Left ventricle myocardium inferior (tissue), 1 donor: Measurements from ENCODE around the gene CATSPERE. TPM values are rescaled to one million over a fixed set of nuclear protein-coding genes. Genes with fewer than 3 reads are reported as not detected.

Experiments used
- DNase-seq: peaks from one replicate; pipeline ENCODE4 v3.0.0-alpha.2; 2020
- H3K27ac ChIP-seq: fragments of 200-600 bp; replicated peaks from 2 replicates; pipeline ENCODE4 v1.8.0; 2021
- H3K27me3 ChIP-seq: fragments of 200-600 bp; 2 replicates; pipeline ENCODE4 v1.8.0; 2021; ENCODE audit warnings: low read depth
- H3K36me3 ChIP-seq: fragments of 200-600 bp; 2 replicates; pipeline ENCODE4 v1.8.0; 2021
- H3K4me1 ChIP-seq: fragments of 200-600 bp; 2 replicates; pipeline ENCODE4 v1.8.0; 2021
- H3K4me3 ChIP-seq: fragments of 200-600 bp; 2 replicates; pipeline ENCODE4 v1.8.0; 2021; ENCODE audit warnings: mild to moderate bottlenecking, moderate library complexity
- H3K9me3 ChIP-seq: fragments of 200-600 bp; replicated peaks from 2 replicates; pipeline ENCODE4 v1.8.0; 2021
- CTCF ChIP-seq: fragments of 200-600 bp; IDR thresholded peaks from 2 replicates; pipeline ENCODE4 v1.8.0; 2021; ENCODE audit warnings: antibody characterized with exemption, mild to moderate bottlenecking, borderline replicate concordance
- intact Hi-C: fragments of 100-400 bp; cut with micrococcal nuclease; formaldehyde crosslinking; loops from one replicate; pipeline ENCODE4 v1.11.0; 2022
- total RNA-seq: library from RNA; stranded (reverse); fragmentation: NEBNext Ultra II Directional; extraction: Animal tissue kit (Norgen Biotek cat#: 25700); gene quantifications from one replicate; pipeline ENCODE4 v1.2.1, GENCODE V29; 2021
- donor health status: DM: no; HTN: yes; CAD: no; lungs with severe emphysema.

Gene CATSPERE
- total RNA-seq, 1 donor from 2014 or later, result 0.58 TPM

GRCh38 chr1:244636488-244637259 lies 175.6 kb downstream of the CATSPERE start:
- H3K36me3 ChIP-seq, result no peaks in the 10 kb centered on the region
- DNase-seq, result no peak
- H3K9me3 ChIP-seq, result no peaks in the 10 kb centered on the region
- intact Hi-C loops, result no loop called here
- no peaks in the 10 kb centered on the region for H3K27me3 ChIP-seq
- H3K27ac ChIP-seq, result no peak overlapping the region
- no peak overlapping the region for H3K4me3 ChIP-seq
- H3K4me1 ChIP-seq, result no peaks in the 10 kb centered on the region
- no peak for TF ChIP-seq CTCF

- Histone ChIP-seq H3K4me1 (no peaks in the 10 kb centered on the region), H3K27ac (no peak overlapping the region), H3K36me3 (no peaks in the 10 kb centered on the region), H3K27me3 (no peaks in the 10 kb centered on the region), H3K9me3 (no peaks in the 10 kb centered on the region), H3K4me3 (no peak overlapping the region)
- intact Hi-C loops, result no loop called here
- DNase-seq, result no peak
- TF ChIP-seq CTCF, result no peak
Observed at GRCh38 chr1:244639561-244639960, 178.5 kb downstream of the CATSPERE start.

GRCh38 chr1:244640917-244641316 lies 179.8 kb downstream of the CATSPERE start:
- no peaks in the 10 kb centered on the region for H3K9me3 ChIP-seq
- no peaks in the 10 kb centered on the region for H3K27me3 ChIP-seq
- intact Hi-C loops, result no loop called here
- no peaks in the 10 kb centered on the region for H3K4me1 ChIP-seq
- H3K36me3 ChIP-seq, result no peaks in the 10 kb centered on the region
- no peak overlapping the region for H3K27ac ChIP-seq
- no peak for DNase-seq
- no peak overlapping the region for H3K4me3 ChIP-seq
- TF ChIP-seq CTCF, result no peak

- Histone ChIP-seq H3K4me3 (no peak overlapping the region), H3K9me3 (no peaks in the 10 kb centered on the region), H3K4me1 (no peaks in the 10 kb centered on the region), H3K27me3 (no peaks in the 10 kb centered on the region), H3K27ac (no peak overlapping the region), H3K36me3 (no peaks in the 10 kb centered on the region)
- DNase-seq, result no peak
- intact Hi-C loops, result no loop called here
- TF ChIP-seq CTCF, result no peak
Observed at GRCh38 chr1:244642526-244642925, 181.5 kb downstream of the CATSPERE start.

- no peak overlapping the region for H3K27ac ChIP-seq
- no peaks in the 10 kb centered on the region for H3K9me3 ChIP-seq
- no peak overlapping the region for H3K4me3 ChIP-seq
- H3K4me1 ChIP-seq, result no peaks in the 10 kb centered on the region
- intact Hi-C loops, result no loop called here
- no peaks in the 10 kb centered on the region for H3K36me3 ChIP-seq
- no peak for DNase-seq
- no peak for TF ChIP-seq CTCF
- H3K27me3 ChIP-seq, result no peaks in the 10 kb centered on the region
Observed at GRCh38 chr1:244642988-244643387, 181.9 kb downstream of the CATSPERE start.
